Urothelium cell line (cell line): ENCODE data around the gene SMAP1.
A peak's percentile ranks its signal among the peaks of the same experiment; 100 is the strongest.

ENCODE experiments used
- DNase-seq: peaks from one replicate; pipeline ENCODE4 v3.0.0; 2011; ENCODE audit warnings: low spot score, mixed read lengths
- FAIRE-seq: peaks from 2 replicates; lab custom pipeline; 2011; peaks lifted over from hg19 to GRCh38; lab: Jason Lieb, UNC

Gene SMAP1

GRCh38 chr6:70680396-70680795 is 12.7 kb downstream of the SMAP1 start:
- no peak for FAIRE-seq
- no peak for DNase-seq

- FAIRE-seq (no peak), DNase-seq (no peak)
Measured at GRCh38 chr6:70684794-70685493, 17.3 kb downstream of the SMAP1 start.

DNA sequence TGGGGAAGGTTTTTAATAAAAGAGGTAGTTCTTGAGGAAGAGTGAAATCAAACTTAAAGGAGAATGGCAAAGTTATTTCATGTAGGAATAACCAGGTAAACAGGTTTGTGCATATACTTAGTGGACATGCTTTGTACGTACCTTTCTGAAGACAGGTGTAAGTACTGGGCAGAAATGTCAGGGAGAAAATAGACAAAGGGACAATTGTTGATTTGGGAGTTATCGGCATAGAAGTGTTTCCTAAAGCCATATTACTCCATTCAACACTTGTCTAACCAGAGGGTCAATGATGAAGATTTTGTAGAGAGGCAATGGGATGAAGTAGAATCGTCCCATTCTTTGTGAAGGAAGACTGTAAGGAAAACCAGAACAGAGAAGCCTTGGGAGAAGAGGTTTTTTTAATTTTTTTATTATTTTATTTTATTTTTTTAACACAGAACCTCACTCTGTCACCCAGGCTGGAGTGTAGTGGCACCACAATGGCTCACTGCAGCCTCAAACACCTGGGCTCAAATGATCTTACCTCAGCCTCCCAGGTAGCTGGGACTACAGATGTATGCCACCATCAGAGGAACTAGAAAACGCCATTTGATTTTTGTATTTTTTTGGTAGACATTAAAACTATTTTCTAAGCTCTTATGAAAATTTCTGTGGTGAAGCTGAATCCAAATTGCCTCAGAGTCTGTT is 18.0 kb downstream of the SMAP1 start:
- FAIRE-seq (no peak), DNase-seq (no peak)

GRCh38 chr6:70686548-70687133 is 19.0 kb downstream of the SMAP1 start:
- FAIRE-seq = no peak

GRCh38 chr6:70693887-70694286 is 26.2 kb downstream of the SMAP1 start:
- no peak for FAIRE-seq
- no peak for DNase-seq

More at GRCh38 chr6:70686548-70687133, 19.0 kb downstream of the SMAP1 start:
- peak; percentile 8 for DNase-seq

DNA sequence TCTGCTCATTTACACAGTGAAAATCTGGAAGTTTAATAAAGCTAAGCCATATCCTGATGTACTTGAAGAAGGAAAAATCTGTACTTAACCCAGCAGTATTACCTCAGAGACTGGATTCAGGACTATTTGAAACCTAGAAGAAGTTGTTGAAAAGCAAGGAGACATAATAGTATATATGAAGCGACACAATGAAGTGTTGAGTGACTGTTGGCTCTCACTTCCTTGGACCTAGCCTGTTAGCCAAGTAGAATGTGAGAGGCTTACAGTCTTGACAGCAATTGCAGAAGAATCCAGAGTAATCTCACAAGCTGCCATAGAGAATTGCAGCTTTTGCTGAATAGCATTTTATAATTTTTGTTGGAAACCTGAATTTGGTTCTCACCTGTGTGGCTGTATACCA is 26.7 kb downstream of the SMAP1 start:
- no peak for FAIRE-seq

DNA sequence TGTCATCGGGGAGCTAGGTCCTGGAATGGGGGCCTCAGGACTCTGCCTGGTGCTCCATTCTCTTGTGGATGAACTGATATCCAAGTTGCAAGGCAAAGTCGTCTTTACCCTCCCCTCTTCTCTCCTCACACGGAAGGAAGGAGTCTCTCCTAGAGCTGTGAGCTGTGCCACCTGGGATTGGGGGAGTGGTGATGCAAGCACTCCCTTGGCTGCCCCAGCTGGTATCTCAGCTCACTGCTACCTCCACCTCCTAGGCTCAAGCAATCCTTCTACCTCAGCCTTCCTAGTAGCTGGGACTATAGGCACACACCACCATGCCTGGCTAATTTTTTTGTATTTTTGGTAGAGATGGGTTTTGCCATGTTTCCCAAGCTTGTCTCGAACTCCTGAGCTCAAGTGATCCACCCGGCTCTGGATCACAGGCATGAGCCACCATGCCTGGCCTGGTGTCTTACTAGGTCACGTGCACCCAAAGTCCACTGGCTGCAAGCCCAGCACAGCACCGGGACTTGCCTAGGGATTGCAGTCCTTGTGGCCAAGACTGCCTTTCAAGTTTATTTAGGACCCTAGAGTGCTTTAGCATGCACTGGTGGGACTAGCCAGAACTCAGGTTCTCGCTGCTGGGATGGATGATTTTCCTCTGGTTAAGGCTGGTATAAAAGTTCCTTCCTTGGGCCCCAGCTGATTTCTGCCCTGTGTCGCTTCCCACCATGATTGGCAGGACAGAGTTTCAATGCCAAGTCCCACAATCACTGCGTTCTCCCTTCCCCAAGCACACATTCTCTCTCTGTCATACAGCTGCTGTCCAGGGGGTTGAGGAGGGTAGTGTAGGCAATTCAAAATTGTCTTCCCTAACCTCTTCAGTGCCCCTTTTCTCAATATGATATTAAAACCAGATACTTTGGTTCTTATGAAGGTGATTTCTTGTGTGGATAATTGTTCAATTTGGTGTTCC is 33.5 kb downstream of the SMAP1 start:
- DNase-seq = no peak
- no peak for FAIRE-seq

More for the DNA sequence above, 26.7 kb downstream of the SMAP1 start:
- no peak for DNase-seq

DNA sequence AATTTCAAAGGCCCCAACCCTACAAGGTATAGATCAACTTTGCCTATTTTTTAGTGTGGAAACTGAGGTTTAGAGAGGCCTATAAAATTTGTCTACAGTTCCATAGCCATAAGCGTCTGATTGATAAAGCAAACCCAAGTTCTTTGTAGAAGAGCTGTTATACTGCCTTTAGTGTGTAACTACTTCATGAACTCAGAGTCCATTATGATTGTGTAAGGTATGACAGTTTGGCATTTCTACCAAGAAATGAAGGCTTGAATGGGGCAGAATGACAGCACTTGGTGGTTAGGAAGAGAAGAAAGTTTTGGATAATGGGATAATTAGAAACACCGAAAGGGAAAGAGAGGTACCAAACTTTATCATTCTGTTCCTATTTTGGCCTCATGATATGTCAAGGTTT is 38.1 kb downstream of the SMAP1 start:
- FAIRE-seq = no peak
- no peak for DNase-seq

- DNase-seq = no peak
- FAIRE-seq = no peak
Measured at GRCh38 chr6:70706491-70707123, 38.9 kb downstream of the SMAP1 start.

DNA sequence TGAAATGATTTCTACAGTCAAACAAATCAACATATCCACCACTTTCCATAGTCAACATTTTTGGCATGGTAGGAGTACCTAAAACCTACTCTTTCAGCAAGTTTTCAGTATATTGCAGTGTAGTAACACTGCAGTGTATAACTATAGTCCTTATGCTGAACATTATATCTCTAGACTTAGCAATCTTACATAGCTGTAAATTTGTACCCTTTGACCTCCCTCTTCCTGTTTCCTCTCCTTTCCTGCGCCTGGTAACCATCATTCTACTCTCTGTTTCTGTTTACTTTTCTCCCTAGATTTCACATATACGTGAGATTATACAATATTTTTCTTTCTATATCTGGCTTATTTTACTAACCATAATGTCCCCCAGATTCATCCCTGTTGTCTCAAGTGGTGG is 40.2 kb downstream of the SMAP1 start:
- DNase-seq = no peak
- FAIRE-seq = no peak

GRCh38 chr6:70708448-70708847 is 40.8 kb downstream of the SMAP1 start:
- FAIRE-seq (no peak), DNase-seq (no peak)

DNA sequence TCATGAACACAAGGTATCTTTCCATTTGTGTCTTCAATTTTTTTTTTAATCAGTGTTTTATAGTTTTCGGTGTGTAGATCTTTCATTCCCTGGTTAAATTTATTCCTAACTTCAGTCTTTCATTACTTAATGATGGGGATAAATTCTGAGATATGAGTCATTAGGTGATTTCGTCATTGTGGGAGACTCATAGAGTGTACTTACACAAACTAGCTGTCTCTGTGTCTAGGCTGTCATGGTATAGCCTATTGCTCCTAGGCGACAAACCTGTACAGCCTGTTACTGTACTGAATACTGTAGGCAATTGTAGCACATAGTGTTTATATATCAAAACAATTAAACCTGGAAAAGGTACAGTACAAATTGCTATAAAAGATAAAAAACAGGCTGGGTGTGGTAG is 42.1 kb downstream of the SMAP1 start:
- DNase-seq (no peak), FAIRE-seq (no peak)

GRCh38 chr6:70714716-70715257 is 47.1 kb downstream of the SMAP1 start:
- no peak for DNase-seq
- FAIRE-seq = no peak

- DNase-seq (no peak), FAIRE-seq (no peak)
Measured at GRCh38 chr6:70717038-70717801, 49.5 kb downstream of the SMAP1 start.

DNA sequence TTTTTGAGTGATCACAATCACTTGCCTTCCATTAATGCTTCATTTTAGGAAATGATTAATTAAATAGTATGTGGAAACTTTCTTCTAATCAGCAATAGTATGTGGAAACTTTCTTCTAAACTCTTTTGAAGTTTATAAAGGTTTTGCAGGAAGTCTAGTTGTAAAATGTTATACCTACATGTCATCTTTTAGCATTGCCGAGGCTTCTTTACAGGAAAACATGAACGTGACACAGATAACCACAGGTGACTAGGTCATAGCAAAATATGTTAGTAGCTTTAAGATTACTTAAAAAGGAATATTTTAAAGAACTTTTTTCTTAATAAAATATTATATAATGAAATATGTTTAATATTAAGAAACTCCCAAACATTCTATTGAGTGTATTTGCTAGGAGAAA is 56.8 kb downstream of the SMAP1 start:
- FAIRE-seq (no peak), DNase-seq (no peak)

GRCh38 chr6:70725817-70726415 is 58.2 kb downstream of the SMAP1 start:
- DNase-seq = no peak

DNA sequence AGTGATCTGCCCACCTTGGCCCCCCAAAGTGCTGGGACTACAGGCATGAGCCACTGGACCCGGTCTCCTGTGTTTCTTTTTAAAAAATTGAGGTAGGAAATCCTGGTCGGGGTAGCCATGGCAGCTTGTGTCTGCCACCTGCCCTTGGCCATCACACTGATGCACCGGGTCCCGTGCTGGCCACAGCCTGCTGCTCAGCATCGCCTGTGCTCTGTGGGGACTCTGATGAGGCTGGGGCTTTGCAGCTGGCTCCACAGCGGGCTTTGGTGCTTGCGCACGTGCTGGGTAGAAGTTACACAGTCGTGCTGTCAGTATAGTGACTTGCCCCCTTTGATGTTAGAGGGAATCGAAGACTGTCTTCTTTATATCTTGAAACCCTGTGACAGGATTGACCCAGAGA is 66.7 kb downstream of the SMAP1 start:
- FAIRE-seq = no peak

More at GRCh38 chr6:70725817-70726415, 58.2 kb downstream of the SMAP1 start:
- FAIRE-seq = no peak

GRCh38 chr6:70734979-70735378 is 67.3 kb downstream of the SMAP1 start:
- FAIRE-seq (no peak), DNase-seq (no peak)

More for the DNA sequence above, 66.7 kb downstream of the SMAP1 start:
- DNase-seq = no peak

DNA sequence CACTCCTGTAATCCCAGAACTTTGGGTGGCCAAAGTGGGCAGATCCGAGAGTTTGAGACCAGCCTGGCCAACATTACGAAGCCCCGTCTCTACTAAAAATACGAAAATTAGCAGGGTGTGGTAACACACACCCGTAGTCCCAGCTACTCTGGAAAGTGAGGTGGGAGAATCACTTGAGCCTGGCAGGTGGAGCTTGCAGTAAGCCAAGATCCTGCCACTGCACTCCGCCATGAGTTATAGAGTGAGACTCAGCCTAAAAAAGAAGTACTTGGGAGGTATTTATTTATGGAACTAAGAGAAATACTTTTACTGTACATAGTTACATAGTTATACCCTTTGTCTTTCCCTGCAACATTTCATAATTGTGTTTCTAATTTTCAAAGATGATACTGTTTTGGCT is 67.8 kb downstream of the SMAP1 start:
- no peak for FAIRE-seq
- DNase-seq = no peak
